Ovary (tissue), 9 donors: ENCODE measurements around the gene PCDHA1. TPM values are rescaled to one million over a fixed set of nuclear protein-coding genes. Genes with fewer than 3 reads are reported as not detected.

Experiments used
- DNase-seq, 5 donors: peaks; one replicate each; pipeline ENCODE4 v3.0.0-alpha.2; 2019 to 2020
- H3K27ac ChIP-seq, 2 donors: fragments of 200-600 bp; one replicate each; pipeline versions ENCODE4 v1.5.1 to v1.8.0; 2019 to 2022
- H3K27me3 ChIP-seq: fragments of 200-600 bp; one replicate; pipeline ENCODE4 v1.8.0; 2022
- H3K36me3 ChIP-seq: fragments of 200-600 bp; sonication (generic); one replicate; pipeline ENCODE4 v1.5.1; 2019
- H3K4me1 ChIP-seq: one replicate; pipeline ENCODE4 v1.8.1; 2013; ENCODE audit warnings: mild to moderate bottlenecking, moderate library complexity; ENCODE audit not compliant: insufficient read depth
- H3K4me3 ChIP-seq: fragments of 200-600 bp; sonication (generic); one replicate; pipeline ENCODE4 v1.5.1; 2017
- H3K9me3 ChIP-seq, 2 donors: fragments of 200-600 bp in 1 of 2; sonication (generic) in 1 of 2; one replicate each; pipeline versions ENCODE4 v1.5.1 to v1.8.1; 2013 to 2019; ENCODE audit warnings: mild to moderate bottlenecking in 1 of 2, moderate library complexity in 1 of 2
- EP300 ChIP-seq: sonication (generic); formaldehyde crosslinking; IDR thresholded peaks from one replicate; pipeline ENCODE4 v1.6.1; 2017; ENCODE audit warnings: antibody characterized with exemption
- POLR2A ChIP-seq: fragments of 450-650 bp; IDR thresholded peaks from one replicate; pipeline ENCODE4 v1.6.1; 2017; ENCODE audit warnings: antibody characterized with exemption, mild to moderate bottlenecking, moderate library complexity
- WGBS, 3 donors: extraction: QIAGEN DNeasy Blood & Tissue Kit in 1 of 3; methylation state at CpG; one replicate each; pipeline versions ENCODE4 v1.1.5 to v1.1.7; 2013 to 2017; 5-methylcytosine and 5-hydroxymethylcytosine counted together
- intact Hi-C, 4 donors: fragments of 100-400 bp; cut with DNase I; formaldehyde crosslinking; loops; one replicate each; pipeline versions ENCODE4 v1.11.0 to v1.15.1; 2022 to 2023
- polyA plus RNA-seq, 2 donors: library from polyadenylated mRNA; stranded (reverse); fragments of 200-250 nt in 1 of 2; fragments of 350-450 nt in 1 of 2; fragmentation: Illumina TruSeq in 1 of 2; extraction: RNeasy Lipid Tissue Mini Kit (QIAGEN cat#74804) in 1 of 2; gene quantifications; one replicate each; pipeline ENCODE4 v1.2.3, GENCODE V29; 2013 to 2014
- total RNA-seq, 7 donors: library from RNA; depleted of rRNA in 2 of 7; stranded (reverse); fragments of >200 nt in 2 of 7; fragmentation: NEBNext Ultra II Directional in 3 of 7; extraction: Animal tissue kit (Norgen Biotek cat#: 25700) in 3 of 7; gene quantifications; one replicate each; pipeline versions ENCODE4 v1.1.0 to v1.2.4, GENCODE V29; 2016 to 2023
- TF ChIP-seq, protein P1 (sequence below), 3 donors: fragments of 450-650 bp in 2 of 3; fragments of 200-600 bp in 1 of 3; IDR thresholded peaks; one replicate each; pipeline versions ENCODE4 v1.5.1 to v1.8.0; 2016 to 2022; ENCODE audit warnings: antibody characterized with exemption in 3 of 3, mild to moderate bottlenecking in 1 of 3
- donor health status: DM: no; HTN: no; CAD: no; lungs with moderate emphysema.
- donor health status: DM: no; HTN: no; CAD: no.
- donor health status: Bipolar disorder and iron deficiency.
- donor health status: DM: yes; HTN: yes; CAD: no.
- donor health status: DM: no; HTN: no; CAD: no.
- donor health status: DM: yes; HTN: yes; CAD: no.

Gene PCDHA1
- total and polyA plus RNA-seq, 9 donors, result 0.05 TPM; not detected in 8

GRCh38 chr5:140877262-140877581 is 91.3 kb downstream of the PCDHA1 start:
- Histone ChIP-seq H3K36me3 (no peaks in the 10 kb centered on the region), H3K27me3 (no peaks in the 10 kb centered on the region), H3K9me3 (peaks cover 0 to 12% of the 10 kb centered on the region in 2 donors), H3K27ac (no peak overlapping the region), H3K4me1 (no peaks in the 10 kb centered on the region), H3K4me3 (no peak overlapping the region)
- WGBS, 3 donors, result 37 to 53% (median 43%) methylated on average over 33 to 37 of the region's 37 CpGs
- intact Hi-C loops, result no loop called here
- no peak for DNase-seq
- TF ChIP-seq EP300, result no peak
- TF ChIP-seq POLR2A, result no peak
- TF ChIP-seq, protein P1, sequence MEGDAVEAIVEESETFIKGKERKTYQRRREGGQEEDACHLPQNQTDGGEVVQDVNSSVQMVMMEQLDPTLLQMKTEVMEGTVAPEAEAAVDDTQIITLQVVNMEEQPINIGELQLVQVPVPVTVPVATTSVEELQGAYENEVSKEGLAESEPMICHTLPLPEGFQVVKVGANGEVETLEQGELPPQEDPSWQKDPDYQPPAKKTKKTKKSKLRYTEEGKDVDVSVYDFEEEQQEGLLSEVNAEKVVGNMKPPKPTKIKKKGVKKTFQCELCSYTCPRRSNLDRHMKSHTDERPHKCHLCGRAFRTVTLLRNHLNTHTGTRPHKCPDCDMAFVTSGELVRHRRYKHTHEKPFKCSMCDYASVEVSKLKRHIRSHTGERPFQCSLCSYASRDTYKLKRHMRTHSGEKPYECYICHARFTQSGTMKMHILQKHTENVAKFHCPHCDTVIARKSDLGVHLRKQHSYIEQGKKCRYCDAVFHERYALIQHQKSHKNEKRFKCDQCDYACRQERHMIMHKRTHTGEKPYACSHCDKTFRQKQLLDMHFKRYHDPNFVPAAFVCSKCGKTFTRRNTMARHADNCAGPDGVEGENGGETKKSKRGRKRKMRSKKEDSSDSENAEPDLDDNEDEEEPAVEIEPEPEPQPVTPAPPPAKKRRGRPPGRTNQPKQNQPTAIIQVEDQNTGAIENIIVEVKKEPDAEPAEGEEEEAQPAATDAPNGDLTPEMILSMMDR (IDR thresholded peaks at IDR 0.05), result no peak

DNA sequence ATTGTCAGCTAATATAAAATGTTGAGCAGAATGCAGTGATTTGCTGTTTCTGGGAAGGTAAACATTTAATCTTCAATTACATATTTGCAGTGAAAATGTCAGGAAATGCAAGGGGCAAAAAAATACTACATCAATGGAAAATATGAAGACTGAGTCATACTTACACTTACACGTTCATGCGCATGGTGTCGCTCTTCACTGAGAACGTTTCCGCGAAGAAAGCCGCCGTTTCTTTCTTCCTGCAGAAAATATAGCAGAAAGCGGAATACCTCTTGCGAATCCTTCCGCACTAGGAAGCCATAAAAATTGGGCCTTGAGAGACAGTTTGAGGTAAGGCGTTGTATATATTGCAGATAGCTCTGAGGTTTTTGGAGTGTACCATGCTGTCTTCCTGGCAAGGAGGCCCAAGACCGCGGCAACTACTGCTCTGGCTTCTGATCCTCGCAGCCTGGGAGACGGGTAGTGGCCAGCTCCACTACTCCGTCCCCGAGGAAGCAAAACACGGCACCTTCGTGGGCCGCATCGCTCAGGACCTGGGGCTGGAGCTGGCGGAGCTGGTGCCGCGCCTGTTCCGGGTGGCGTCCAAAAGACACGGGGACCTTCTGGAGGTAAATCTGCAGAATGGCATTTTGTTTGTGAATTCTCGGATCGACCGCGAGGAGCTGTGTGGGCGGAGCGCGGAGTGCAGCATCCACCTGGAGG is 96.1 kb downstream of the PCDHA1 start, which contains the start of gene PCDHA13:
TSS of gene PCDHA13 (plus strand) at position 236 of the 702 bp plus-strand sequence. CDS start at position 381, 145 bp downstream.
- Histone ChIP-seq H3K36me3 (no peaks in the 10 kb centered on the region), H3K27ac (no peak within 1 kb of the TSS), H3K4me3 (no peak within 1 kb of the TSS), H3K27me3 (no peaks in the 10 kb centered on the region), H3K9me3 (peaks cover 0 to 21% of the 10 kb centered on the region in 2 donors), H3K4me1 (no peaks in the 10 kb centered on the region)
- TF ChIP-seq EP300 (no peak), POLR2A (no peak)
- TF ChIP-seq, protein P1 (IDR thresholded peaks at IDR 0.05), result no peak
- no peak for DNase-seq
- intact Hi-C loops, result no loop called here
- WGBS, 3 donors, result 8 to 14% (median 8%) methylated on average over 24 to 35 of the region's 35 CpGs

GRCh38 chr5:140882591-140882899 is 96.6 kb downstream of the PCDHA1 start:
- Histone ChIP-seq H3K27me3 (no peaks in the 10 kb centered on the region), H3K4me1 (no peaks in the 10 kb centered on the region), H3K27ac (no peak overlapping the region), H3K4me3 (no peak overlapping the region), H3K36me3 (no peaks in the 10 kb centered on the region), H3K9me3 (peaks cover 0 to 17% of the 10 kb centered on the region in 2 donors)
- WGBS, 3 donors, result 10 to 22% (median 17%) methylated on average over 12 of the region's 12 CpGs
- no peak for DNase-seq
- intact Hi-C loops, result no loop called here
- no peak for TF ChIP-seq EP300

- Histone ChIP-seq H3K27ac (no peak overlapping the region), H3K27me3 (no peaks in the 10 kb centered on the region), H3K9me3 (peaks cover 0 to 16% of the 10 kb centered on the region in 2 donors), H3K36me3 (no peaks in the 10 kb centered on the region), H3K4me3 (no peak overlapping the region), H3K4me1 (no peaks in the 10 kb centered on the region)
- intact Hi-C loops, result no loop called here
- DNase-seq, result no peak
- TF ChIP-seq, protein P1 (IDR thresholded peaks at IDR 0.05), result no peak
- TF ChIP-seq POLR2A, result no peak
- TF ChIP-seq EP300, result no peak
- 27 to 54% (median 50%) methylated on average over 41 of the region's 41 CpGs for WGBS, 3 donors
These were observed 97.4 kb downstream of the PCDHA1 start for GRCh38 chr5:140883373-140883772.

DNA sequence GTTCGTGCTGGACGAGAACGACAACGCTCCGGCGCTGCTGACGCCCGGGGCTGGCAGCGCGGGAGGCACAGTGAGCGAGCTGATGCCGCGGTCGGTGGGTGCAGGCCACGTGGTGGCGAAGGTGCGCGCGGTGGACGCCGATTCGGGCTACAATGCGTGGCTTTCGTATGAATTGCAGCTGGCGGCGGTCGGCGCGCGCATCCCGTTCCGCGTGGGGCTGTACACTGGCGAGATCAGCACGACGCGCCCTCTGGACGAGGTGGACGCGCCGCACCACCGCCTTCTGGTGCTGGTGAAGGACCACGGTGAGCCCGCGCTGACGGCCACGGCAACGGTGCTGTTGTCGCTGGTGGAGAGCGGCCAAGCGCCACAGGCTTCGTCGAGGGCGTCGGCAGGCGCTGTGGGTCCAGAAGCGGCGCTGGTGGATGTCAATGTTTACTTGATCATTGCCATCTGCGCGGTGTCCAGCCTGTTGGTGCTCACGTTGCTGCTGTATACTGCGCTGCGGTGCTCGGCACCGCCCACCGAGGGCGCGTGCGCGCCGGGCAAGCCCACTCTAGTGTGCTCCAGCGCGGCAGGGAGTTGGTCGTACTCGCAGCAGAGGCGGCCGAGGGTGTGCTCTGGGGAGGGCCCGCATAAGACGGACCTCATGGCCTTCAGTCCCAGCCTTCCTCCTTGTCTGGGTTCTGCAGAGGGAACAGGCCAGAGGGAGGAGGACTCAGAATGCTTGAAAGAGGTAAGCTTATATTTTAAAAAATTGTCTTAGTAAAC is 98.2 kb downstream of the PCDHA1 start:
- Histone ChIP-seq H3K4me1 (no peaks in the 10 kb centered on the region), H3K36me3 (no peaks in the 10 kb centered on the region), H3K27me3 (no peaks in the 10 kb centered on the region), H3K9me3 (peaks cover 0 to 16% of the 10 kb centered on the region in 2 donors), H3K27ac (no peak overlapping the region), H3K4me3 (no peak overlapping the region)
- intact Hi-C loops, result no loop called here
- DNase-seq, result no peak
- WGBS, 3 donors, result 26 to 46% (median 44%) methylated on average over 69 to 79 of the region's 79 CpGs
- TF ChIP-seq, protein P1 (IDR thresholded peaks at IDR 0.05), result no peak
